NCI-H1105 (cell line): Measurements from ENCODE around the gene TBC1D21.

Experiments
- DNase-seq: peaks from one replicate; lab custom pipeline; 2025; lab: John Stamatoyannopoulos, UW

Gene TBC1D21

DNA sequence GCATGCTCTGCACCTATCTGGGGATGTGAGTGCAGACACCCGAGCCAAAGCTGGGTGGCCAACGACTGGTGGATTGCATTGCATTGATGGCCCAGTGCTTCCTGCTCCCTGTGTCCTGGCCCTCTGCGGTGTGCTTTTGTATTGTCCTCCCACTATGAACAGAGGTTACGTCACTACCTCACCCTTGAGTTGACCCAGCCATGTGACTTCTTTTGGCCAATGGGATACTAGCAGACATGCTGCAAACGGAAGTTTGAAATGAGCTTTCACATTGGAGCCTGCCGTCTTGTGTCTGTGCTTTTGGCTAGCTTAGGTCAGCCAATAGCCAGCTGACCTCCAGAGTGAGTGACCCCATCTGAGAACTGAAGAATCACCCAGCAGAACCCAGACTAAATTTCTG, 15.3 kb upstream of the TBC1D21 start:
- no peak for DNase-seq

GRCh38 chr15:73862276-73862675, 11.1 kb upstream of the TBC1D21 start:
- no peak for DNase-seq

GRCh38 chr15:73865379-73865778, 8.0 kb upstream of the TBC1D21 start:
- no peak for DNase-seq

- DNase-seq: no peak
Measured at GRCh38 chr15:73865904-73866303, 7.5 kb upstream of the TBC1D21 start.

GRCh38 chr15:73866481-73866880, 6.9 kb upstream of the TBC1D21 start:
- DNase-seq: no peak

DNA sequence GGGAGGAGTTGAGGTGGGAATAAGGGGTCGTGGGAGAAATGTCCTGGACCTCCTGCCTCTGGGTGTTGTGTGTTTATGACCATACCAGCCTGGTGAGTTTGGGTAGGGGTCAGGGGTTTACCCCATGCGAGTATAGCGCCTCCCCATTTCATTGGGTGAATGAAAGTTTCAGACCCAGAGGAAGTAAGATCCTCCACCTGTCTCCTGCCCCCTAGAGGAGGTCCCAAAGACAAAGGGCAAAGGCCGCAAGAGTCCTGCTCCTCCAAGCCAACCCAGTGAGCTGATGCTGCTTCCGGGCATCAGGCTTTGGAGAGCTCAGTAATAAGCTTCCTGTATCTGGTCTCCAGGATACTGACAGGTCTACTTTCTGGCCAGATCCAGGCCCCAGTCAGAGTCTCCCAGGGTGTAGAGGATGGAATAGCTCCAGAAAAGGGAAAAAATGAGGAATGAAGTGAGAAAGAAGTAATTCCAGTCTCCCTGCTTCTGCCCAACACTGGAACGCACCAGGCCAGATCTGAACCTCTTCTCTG, 6.4 kb upstream of the TBC1D21 start:
- no peak for DNase-seq

- no peak for DNase-seq
Measured at GRCh38 chr15:73867426-73867825, 5.9 kb upstream of the TBC1D21 start.

DNA sequence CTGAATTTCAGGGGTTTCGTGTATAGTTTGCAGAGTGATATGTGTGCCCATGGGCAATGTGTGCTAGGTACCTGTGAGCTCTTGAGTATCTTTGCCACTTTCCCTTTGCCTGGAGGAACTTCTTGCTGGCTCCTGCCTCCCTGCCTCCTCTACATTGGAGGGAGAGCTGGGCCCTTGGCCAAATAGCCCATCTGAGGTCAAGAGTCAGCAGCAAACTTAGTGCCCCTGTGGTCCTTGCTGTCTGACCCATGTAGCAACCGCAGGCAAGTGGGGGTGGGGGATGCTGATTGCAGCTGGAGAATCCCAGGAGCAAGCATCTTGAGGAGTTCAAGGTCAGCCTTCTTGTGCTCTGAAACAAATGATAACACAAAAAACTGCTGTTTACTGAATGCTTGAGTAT, 5.4 kb upstream of the TBC1D21 start:
- no peak for DNase-seq

GRCh38 chr15:73869216-73869995, 4.0 kb upstream of the TBC1D21 start:
- DNase-seq: no peak

DNA sequence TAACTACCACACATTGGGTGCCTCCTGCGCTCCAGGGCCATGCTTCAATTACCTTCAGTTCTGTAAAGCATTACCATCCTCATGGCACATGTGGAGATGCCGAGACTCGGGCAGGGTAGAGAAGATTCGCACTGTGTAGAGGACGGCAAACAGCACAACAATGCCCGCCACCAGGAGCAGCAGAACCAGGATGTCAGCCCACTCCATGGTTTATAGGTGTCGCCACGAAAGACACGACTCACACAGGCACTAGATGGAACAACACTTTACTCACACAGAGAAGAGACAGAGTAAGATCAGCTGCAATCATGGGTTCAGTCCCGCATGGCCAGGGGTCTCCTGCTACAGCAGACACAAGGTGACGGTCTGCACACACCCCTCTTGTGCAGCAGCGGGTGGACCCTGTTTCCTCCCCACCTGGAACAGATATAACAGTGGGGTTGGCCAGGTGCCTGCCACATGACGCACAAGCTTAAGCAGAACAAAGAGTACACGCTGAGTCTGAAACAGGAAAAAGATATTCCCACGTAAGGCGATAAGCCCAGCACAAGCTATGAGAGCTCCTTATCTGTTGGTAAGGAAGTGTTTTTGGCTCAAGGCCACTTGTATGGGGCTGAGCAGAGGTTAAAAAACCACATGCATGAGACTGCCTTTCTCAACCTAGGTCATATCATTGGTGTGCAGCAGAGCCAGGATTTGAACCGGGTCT, 2.5 kb upstream of the TBC1D21 start:
- no peak for DNase-seq

GRCh38 chr15:73872346-73872745, 1.0 kb upstream of the TBC1D21 start:
- DNase-seq: no peak

- no peak for DNase-seq
Measured at GRCh38 chr15:73873889-73874511, 636 bp downstream of the TBC1D21 start.

DNA sequence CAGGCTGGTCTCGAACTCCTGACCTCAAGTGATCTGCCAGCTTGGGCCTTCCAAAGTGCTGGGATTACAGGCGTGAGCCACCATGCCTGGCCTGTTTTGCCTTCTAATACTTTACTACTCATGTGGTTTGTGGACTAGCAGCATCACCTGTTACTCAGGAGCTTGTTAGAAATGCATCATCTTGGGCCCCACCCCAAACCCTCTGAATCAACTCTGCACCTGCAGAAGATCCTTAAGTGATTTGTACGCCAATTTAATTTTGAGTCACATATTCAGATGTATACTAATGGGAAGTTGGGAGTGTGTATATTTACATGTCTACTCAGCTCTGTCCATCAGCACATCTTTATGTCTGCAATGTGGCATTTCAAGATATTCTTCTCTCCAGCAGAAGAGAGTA, 6.1 kb downstream of the TBC1D21 start:
- no peak for DNase-seq

DNA sequence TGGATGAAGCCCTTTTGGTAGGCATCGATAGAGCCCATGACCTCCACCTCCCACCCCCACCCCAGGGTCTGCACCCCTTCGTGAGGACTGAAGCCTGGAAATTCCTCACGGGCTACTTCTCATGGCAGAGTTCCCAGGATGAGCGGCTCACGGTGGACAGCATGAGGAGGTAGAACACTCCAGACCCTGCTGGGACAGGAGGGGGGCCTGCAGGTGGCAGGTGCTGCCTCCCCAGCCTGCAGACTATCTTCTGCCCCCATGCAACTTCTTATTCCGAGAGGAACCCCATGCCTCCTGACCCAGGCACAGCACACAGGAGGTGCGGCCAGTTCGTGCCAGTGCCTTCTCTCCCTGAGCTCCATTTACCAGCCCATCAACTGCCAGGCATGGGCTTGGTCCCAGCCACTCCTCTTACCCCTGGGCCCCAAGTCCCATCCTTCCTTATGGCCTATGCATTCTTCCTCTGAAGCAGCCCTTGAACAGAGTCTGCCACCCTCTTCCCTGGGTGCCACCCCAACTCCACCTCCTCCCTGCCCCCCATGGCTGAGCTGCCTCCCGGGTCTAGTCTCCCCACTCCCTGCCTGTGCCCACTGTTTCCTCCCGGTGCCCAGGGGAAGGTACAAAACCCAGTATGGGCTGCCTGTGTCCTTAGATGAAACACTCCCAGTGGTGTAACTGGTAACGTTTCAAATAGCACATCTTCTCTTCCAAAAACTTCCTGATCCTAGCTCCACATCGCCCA, 8.4 kb downstream of the TBC1D21 start:
- DNase-seq: no peak

DNA sequence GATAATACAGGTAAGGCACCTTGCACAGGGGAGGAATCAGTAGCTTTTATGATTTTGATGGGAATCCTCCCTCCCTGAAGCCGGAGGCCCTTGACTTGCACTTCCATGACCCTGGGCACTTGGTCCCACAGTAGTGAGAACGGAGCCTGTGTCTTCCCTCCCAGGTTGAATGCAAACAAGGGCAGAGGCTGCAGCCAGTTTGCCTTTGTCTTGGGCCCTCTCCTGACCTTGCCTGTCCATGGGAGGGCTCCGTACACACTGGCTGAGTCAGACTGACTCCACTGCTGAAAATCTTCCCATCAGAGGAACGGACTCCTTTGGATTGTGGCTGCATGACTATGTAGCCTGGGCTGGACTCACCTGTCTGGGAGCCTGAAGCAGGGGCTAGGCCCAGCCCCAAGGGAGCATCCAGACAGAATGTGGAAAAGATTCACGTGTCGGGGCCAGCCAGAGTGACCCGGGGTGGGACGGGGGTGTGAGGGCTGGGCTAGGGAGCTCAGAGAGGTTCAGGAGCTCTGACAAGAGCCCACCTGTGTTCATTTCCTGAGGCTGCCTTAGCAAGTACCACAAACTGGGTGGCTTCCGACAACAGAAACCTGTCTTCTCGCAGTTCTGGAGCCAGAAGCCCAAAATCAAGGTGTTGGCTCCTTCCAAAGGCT, 9.5 kb downstream of the TBC1D21 start:
- no peak for DNase-seq

GRCh38 chr15:73884159-73884558, 10.8 kb downstream of the TBC1D21 start:
- no peak for DNase-seq

- DNase-seq: no peak
Measured at GRCh38 chr15:73885954-73886700, 12.8 kb downstream of the TBC1D21 start.

GRCh38 chr15:73886717-73887345, 13.5 kb downstream of the TBC1D21 start:
- DNase-seq: no peak

GRCh38 chr15:73887481-73887880, 14.1 kb downstream of the TBC1D21 start:
- DNase-seq: no peak

- DNase-seq: no peak
Measured at GRCh38 chr15:73888224-73889041, 15.1 kb downstream of the TBC1D21 start.
